IPS-18c (cell line): ENCODE measurements around the gene DIPK2B.

Experiments used
- H3K4me3 ChIP-seq: 2 replicates; pipeline ENCODE4 v1.7.0; 2013; ENCODE audit warnings: low read depth, mild to moderate bottlenecking, low read length, moderate library complexity; ENCODE audit not compliant: insufficient read depth
- H3K9me3 ChIP-seq: one replicate; pipeline ENCODE4 v1.6.1; 2013; ENCODE audit warnings: mild to moderate bottlenecking, low read length, moderate library complexity; ENCODE audit not compliant: control insufficient read depth, insufficient read depth

Gene DIPK2B

GRCh38 chrX:45172890-45173289 lies 27.8 kb downstream of the DIPK2B start:
- H3K4me3 ChIP-seq, result no peak overlapping the region
- peaks cover 12% of the 10 kb centered on the region for H3K9me3 ChIP-seq

GRCh38 chrX:45166781-45167180 lies 33.9 kb downstream of the DIPK2B start:
- Histone ChIP-seq H3K4me3 (no peak overlapping the region), H3K9me3 (peaks cover 15% of the 10 kb centered on the region)

- no peak overlapping the region for H3K4me3 ChIP-seq
- H3K9me3 ChIP-seq, result peaks cover 15% of the 10 kb centered on the region
Observed at GRCh38 chrX:45165726-45166125, 35.0 kb downstream of the DIPK2B start.

- H3K9me3 ChIP-seq, result peaks cover 15% of the 10 kb centered on the region
- H3K4me3 ChIP-seq, result no peak overlapping the region
Observed at GRCh38 chrX:45164995-45165394, 35.7 kb downstream of the DIPK2B start.

- no peak overlapping the region for H3K4me3 ChIP-seq
Observed at GRCh38 chrX:45164021-45164621, 36.6 kb downstream of the DIPK2B start.

GRCh38 chrX:45157647-45158046 lies 43.0 kb downstream of the DIPK2B start:
- Histone ChIP-seq H3K9me3 (peaks cover 15% of the 10 kb centered on the region), H3K4me3 (no peak overlapping the region)

More at GRCh38 chrX:45164021-45164621, 36.6 kb downstream of the DIPK2B start:
- peaks cover 15% of the 10 kb centered on the region for H3K9me3 ChIP-seq

- H3K4me3 ChIP-seq, result no peak overlapping the region
- H3K9me3 ChIP-seq, result peaks cover 11% of the 10 kb centered on the region
Observed at GRCh38 chrX:45154462-45154861, 46.2 kb downstream of the DIPK2B start.

GRCh38 chrX:45154033-45154360 lies 46.7 kb downstream of the DIPK2B start:
- no peak overlapping the region for H3K4me3 ChIP-seq
- peaks cover 12% of the 10 kb centered on the region for H3K9me3 ChIP-seq
